H1 (cell line): Measurements from ENCODE around the gene PITPNC1. TPM values are rescaled to one million over a fixed set of nuclear protein-coding genes. Genes with fewer than 3 reads are reported as not detected.

Experiments used
- BRCA1 ChIP-seq: IDR thresholded peaks from 2 replicates; pipeline ENCODE4 v1.6.1; 2012; ENCODE audit warnings: low read depth, low read length, improper control_type of control experiment
- CTCF ChIP-seq, 3 experiments: IDR thresholded peaks; 1 replicate in 2 of 3; 2 replicates in 1 of 3; pipeline versions ENCODE4 v1.5.1 to v1.6.1; 2011; ENCODE audit warnings: low read length in 3 of 3, mild to moderate bottlenecking in 3 of 3, inconsistent platforms in 2 of 3, low read depth in 1 of 3, moderate library complexity in 1 of 3; ENCODE audit not compliant: insufficient read depth in 1 of 3; ENCODE audit errors: control extremely low read depth in 1 of 3
- JUN ChIP-seq: IDR thresholded peaks from 2 replicates; pipeline ENCODE4 v1.6.1; 2011; ENCODE audit warnings: low read depth, mild to moderate bottlenecking, improper control_type of control experiment, low read length
- JUND ChIP-seq: IDR thresholded peaks from 2 replicates; pipeline ENCODE4 v1.6.1; 2011; ENCODE audit warnings: mild to moderate bottlenecking, improper control_type of control experiment, low read length
- NRF1 ChIP-seq: IDR thresholded peaks from 2 replicates; pipeline ENCODE4 v1.6.1; 2011; ENCODE audit warnings: mild to moderate bottlenecking, low read depth, low read length, improper control_type of control experiment
- PHF8 ChIP-seq: fragments of 200-600 bp; sonication (generic); conservative IDR thresholded peaks from 2 replicates; pipeline ENCODE4 v1.7.1; 2012; ENCODE audit warnings: low read depth, mild to moderate bottlenecking, inconsistent platforms, low read length, moderate library complexity
- RBBP5 ChIP-seq: IDR thresholded peaks from 2 replicates; pipeline ENCODE4 v1.7.1; 2012; ENCODE audit warnings: low read depth, mild to moderate bottlenecking, inconsistent platforms, low read length, moderate library complexity, borderline replicate concordance
- TBP ChIP-seq: IDR thresholded peaks from 2 replicates; pipeline ENCODE4 v1.6.1; 2011; ENCODE audit warnings: low read depth, low read length, improper control_type of control experiment
- TEAD4 ChIP-seq: IDR thresholded peaks from 2 replicates; pipeline ENCODE4 v1.6.1; 2012; ENCODE audit warnings: low read depth, low read length, inconsistent platforms, mixed read lengths
- USF2 ChIP-seq: IDR thresholded peaks from 2 replicates; pipeline ENCODE4 v1.6.1; 2011; ENCODE audit warnings: low read length, improper control_type of control experiment
- polyA plus RNA-seq, 7 experiments: library from polyadenylated mRNA; depleted of rRNA in 3 of 7; stranded (reverse) in 5 of 7; unstranded in 2 of 7; fragments of >200 nt in 5 of 7; fragments of 200-250 nt in 2 of 7; gene quantifications; 1 replicate in 5 of 7; 2 replicates in 1 of 7; 4 replicates in 1 of 7; pipeline versions ENCODE4 v1.2.1 to v1.2.3, GENCODE V29; 2011 to 2013; ENCODE audit warnings: missing spikeins in 2 of 7, mixed read lengths in 2 of 7
- total RNA-seq: library from RNA; stranded (reverse); fragmentation: NEBNext Ultra II Directional; extraction: Animal tissue kit (Norgen Biotek cat#: 25700); gene quantifications from 2 replicates; pipeline ENCODE4 v1.2.1, GENCODE V29; 2021

PITPNC1 gene
- total and polyA plus RNA-seq, 2 of the 8 experiments (the other 6 are each of a cell fraction or from before 2014, with no cell fraction given) = 17.6 to 54.7 TPM

GRCh38 chr17:67515490-67516083 lies 138.5 kb downstream of the PITPNC1 start (continued):
- no peak for TF ChIP-seq CTCF (IDR thresholded peaks at IDR 0.05; ENCODE audit: control extremely low read depth in 1 of 3, insufficient read depth in 1 of 3, low read depth in 1 of 3, low read length in 3 of 3)
- TF ChIP-seq BRCA1 = no peak
- no peak for TF ChIP-seq TBP
- no peak for TF ChIP-seq NRF1
- no peak for TF ChIP-seq TEAD4
- TF ChIP-seq RBBP5 = no peak
- no peak for TF ChIP-seq PHF8
- no peak for TF ChIP-seq USF2
- no peak for TF ChIP-seq JUND
- no peak for TF ChIP-seq JUN
- TF ChIP-seq, all 59 proteins: peak for 0
